Fibroblast of skin of back (primary cell): ENCODE data around the gene BCAN.

ENCODE experiments used
- DNase-seq: peaks from one replicate; pipeline ENCODE4 v3.0.0-alpha.2; 2013

BCAN gene

GRCh38 chr1:156700736-156701531 is 59.0 kb downstream of the BCAN start:
- no peak for DNase-seq

DNA sequence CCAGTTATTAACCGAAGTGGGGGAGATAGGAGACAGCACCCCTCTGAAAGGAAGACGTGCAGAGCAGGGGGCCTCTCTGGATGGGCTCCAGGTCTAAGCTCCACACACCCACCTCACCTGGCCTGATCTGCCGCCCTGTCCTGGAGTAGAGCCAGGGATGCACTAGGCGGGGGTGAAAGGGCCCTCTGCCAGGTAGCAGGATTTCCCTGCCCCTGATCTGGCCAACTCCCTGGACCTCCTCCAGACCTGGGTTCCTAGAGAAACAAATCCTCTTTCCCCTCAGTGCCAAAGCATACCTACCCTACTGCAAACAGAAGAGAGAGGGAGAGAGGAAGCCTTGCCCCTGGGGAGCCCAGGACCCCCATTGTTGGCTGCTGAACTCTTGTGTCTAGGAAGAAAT is 61.4 kb downstream of the BCAN start:
- DNase-seq = no peak

GRCh38 chr1:156703741-156704140 is 61.8 kb downstream of the BCAN start:
- peak; percentile 50 for DNase-seq

- DNase-seq = no peak
These were observed 62.3 kb downstream of the BCAN start for GRCh38 chr1:156704166-156704711.

DNA sequence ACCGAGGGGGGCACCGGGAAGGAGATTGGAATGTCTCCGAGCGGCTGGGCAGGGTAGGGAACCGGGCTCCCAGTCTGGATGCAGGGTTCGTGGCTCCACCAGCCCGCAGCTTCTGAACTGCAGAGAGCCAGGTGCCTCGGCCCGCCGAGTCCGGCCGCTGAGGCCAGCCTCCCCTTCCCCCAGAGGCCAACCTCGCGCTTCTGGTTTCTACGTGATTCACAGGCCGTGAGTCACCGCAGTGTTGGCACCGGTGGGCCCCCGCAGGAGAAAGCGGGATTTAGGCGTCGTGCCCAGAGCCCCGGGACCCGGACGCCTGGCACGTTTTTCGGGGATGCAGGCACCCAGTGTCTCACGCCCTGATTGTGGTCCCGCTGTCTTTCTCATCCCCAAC is 63.0 kb downstream of the BCAN start:
- peak; percentile 75 for DNase-seq

DNA sequence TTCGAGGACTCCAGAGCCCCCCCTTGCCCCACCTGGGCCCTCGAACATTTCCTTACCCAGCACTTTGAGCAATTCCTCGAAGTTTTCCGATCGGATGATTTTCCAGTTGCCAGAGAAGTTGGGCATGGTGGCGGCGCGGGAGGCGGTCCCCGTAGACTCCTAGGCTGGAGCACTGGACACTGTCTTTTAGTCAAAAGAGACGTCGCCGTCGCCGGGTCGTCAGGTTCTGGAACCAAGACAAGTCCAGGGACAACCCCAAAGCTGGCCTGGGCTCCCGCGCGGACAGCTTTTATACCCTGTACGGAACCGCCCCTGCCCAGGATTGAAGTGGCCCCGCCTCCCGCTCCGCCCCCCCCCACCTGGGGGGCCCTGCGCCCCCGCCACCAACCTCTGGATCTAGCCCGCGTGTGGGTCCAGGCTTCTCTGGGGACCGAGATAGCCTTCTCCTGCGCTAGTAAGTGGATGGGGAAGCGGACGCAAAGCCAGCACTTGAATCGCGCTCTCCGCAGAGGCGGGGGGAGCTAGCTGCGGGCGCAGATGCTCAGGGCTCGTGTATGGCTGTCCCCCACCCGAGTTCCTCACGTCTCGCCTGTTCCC is 63.5 kb downstream of the BCAN start, which contains the start of gene CRABP2:
Gene CRABP2, minus strand, starts transcription at position 263 of the 597 bp plus-strand sequence. Its CDS starts 137 bp downstream, at position 126.
- DNase-seq = no peak

- peak; percentile 43 for DNase-seq
These were observed 64.2 kb downstream of the BCAN start for GRCh38 chr1:156705918-156706656.

GRCh38 chr1:156706657-156707416 is 64.9 kb downstream of the BCAN start:
- DNase-seq = peak; percentile 57

GRCh38 chr1:156707417-156708217 is 65.7 kb downstream of the BCAN start:
- peak; percentile 66 for DNase-seq

DNA sequence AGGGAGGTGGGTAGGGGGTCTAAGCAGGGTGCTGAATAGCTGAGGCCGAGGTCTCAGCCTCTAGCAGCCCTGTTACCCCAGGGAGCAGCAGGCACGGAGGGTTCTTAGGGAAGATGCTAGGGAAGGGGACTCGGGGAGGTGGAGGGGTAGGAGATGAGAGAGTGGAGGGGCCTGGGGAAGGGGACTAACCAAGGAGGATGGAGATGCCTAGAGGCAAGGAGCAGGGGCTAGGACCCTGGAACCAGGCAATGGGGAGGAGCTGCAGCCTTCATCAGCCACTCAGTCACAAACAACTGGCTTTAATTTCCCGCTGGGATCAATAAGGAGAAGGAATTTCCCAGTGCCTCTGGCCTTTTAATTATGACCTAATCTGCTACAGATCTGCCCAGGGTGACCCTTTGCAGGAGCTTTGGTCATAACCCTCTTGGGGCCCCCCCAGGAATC is 66.3 kb downstream of the BCAN start:
- no peak for DNase-seq

DNA sequence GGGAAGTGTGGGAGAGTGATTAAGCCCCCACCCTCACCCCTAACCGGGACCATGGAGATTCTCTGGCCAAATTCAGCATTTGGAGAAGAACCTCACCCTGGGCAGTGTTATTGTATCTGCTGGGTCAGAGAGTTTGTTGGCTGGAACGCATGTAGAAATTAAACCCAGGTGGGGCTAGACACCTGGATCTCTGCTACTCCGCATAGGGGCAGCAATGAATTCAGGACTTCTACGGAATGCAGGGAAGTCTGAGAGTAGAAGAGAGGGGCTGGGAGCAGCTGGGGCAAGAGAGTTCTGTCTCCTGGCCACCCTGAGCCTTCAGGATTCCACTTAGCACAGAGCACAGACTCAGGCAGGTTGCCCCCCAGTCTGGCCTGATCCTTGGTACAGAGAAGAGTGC is 67.1 kb downstream of the BCAN start:
- no peak for DNase-seq
